ENCODE measurements around the gene TRMT11.
"Not testable (repeated sequence)": the region's sequence is repeated elsewhere in the genome, so short reads cannot be mapped to it uniquely, and the experiment has no call there.

The TRMT11 gene

GRCh38 chr6:125956506-125957390 lies 29.6 kb upstream of the TRMT11 start, which contains the start of gene HINT3:
HINT3 (plus strand) TSS chr6:125956770; CDS start chr6:125956978, 208 bp downstream.
- peak; percentile 79 for DNase-seq

- DNase-seq, result no peak
Measured at GRCh38 chr6:125957391-125957693, 29.0 kb upstream of the TRMT11 start.

GRCh38 chr6:125957845-125958244 lies 28.5 kb upstream of the TRMT11 start:
- no peak for DNase-seq

- DNase-seq, result no peak
Measured at GRCh38 chr6:125959041-125959440, 27.3 kb upstream of the TRMT11 start.

GRCh38 chr6:125961117-125961516 lies 25.2 kb upstream of the TRMT11 start:
- no peak for DNase-seq

- DNase-seq, result no peak
Measured at GRCh38 chr6:125962900-125963497, 23.3 kb upstream of the TRMT11 start.

GRCh38 chr6:125963817-125964216 lies 22.5 kb upstream of the TRMT11 start:
- DNase-seq, result no peak

GRCh38 chr6:125966569-125966968 lies 19.8 kb upstream of the TRMT11 start:
- DNase-seq, result no peak

- DNase-seq, result no peak
Measured at GRCh38 chr6:125968493-125968892, 17.8 kb upstream of the TRMT11 start.

GRCh38 chr6:125970760-125971159 lies 15.6 kb upstream of the TRMT11 start:
- DNase-seq, result no peak

GRCh38 chr6:125972478-125972877 lies 13.9 kb upstream of the TRMT11 start:
- DNase-seq, result not testable (repeated sequence)

- peak; percentile 26 for DNase-seq
Measured at GRCh38 chr6:125974214-125974866, 12.0 kb upstream of the TRMT11 start.

GRCh38 chr6:125979101-125979500 lies 7.2 kb upstream of the TRMT11 start:
- DNase-seq, result no peak

GRCh38 chr6:125981571-125982185 lies 4.7 kb upstream of the TRMT11 start:
- DNase-seq, result no peak

GRCh38 chr6:125983246-125983945 lies 2.9 kb upstream of the TRMT11 start:
- no peak for DNase-seq

GRCh38 chr6:125984311-125984710 lies 2.0 kb upstream of the TRMT11 start:
- no peak for DNase-seq

GRCh38 chr6:125985522-125985921 lies 818 bp upstream of the TRMT11 start:
- no peak for DNase-seq

- no peak for DNase-seq
Measured at GRCh38 chr6:125985979-125986300, 400 bp upstream of the TRMT11 start.

GRCh38 chr6:125987026-125987617 lies 782 bp downstream of the TRMT11 start:
- DNase-seq, result peak; percentile 26

- DNase-seq, result no peak
Measured at GRCh38 chr6:125988280-125988679, 1.9 kb downstream of the TRMT11 start.

GRCh38 chr6:125989631-125990030 lies 3.3 kb downstream of the TRMT11 start:
- no peak for DNase-seq

- DNase-seq, result no peak
Measured at GRCh38 chr6:125991653-125992052, 5.3 kb downstream of the TRMT11 start.
